HG03520 (cell line): ENCODE data around the gene TMEM232.

Experiments
- ATAC-seq: cut with Tn5 transposase; IDR thresholded peaks from one replicate; pipeline ENCODE4 v1.9.1; 2021; ENCODE audit warnings: mild to moderate bottlenecking, moderate library complexity; ENCODE audit not compliant: unreplicated experiment

Gene TMEM232

GRCh38 chr5:110634475-110634874, 92.0 kb downstream of the TMEM232 start:
- ATAC-seq: no peak

GRCh38 chr5:110631236-110631635, 95.2 kb downstream of the TMEM232 start:
- no peak for ATAC-seq

- ATAC-seq: no peak
These were observed 96.1 kb downstream of the TMEM232 start for GRCh38 chr5:110630350-110630749.

GRCh38 chr5:110625376-110625999, 101.0 kb downstream of the TMEM232 start:
- ATAC-seq: no peak

- ATAC-seq: no peak
These were observed 102.6 kb downstream of the TMEM232 start for GRCh38 chr5:110623874-110624273.

GRCh38 chr5:110618941-110619340, 107.5 kb downstream of the TMEM232 start:
- no peak for ATAC-seq

- no peak for ATAC-seq
These were observed 110.5 kb downstream of the TMEM232 start for GRCh38 chr5:110616009-110616408.

- no peak for ATAC-seq
These were observed 113.7 kb downstream of the TMEM232 start for GRCh38 chr5:110612794-110613247.

- ATAC-seq: no peak
These were observed 114.7 kb downstream of the TMEM232 start for GRCh38 chr5:110611817-110612216.

- ATAC-seq: no peak
These were observed 131.6 kb downstream of the TMEM232 start for GRCh38 chr5:110594866-110595265.

GRCh38 chr5:110590187-110590586, 136.3 kb downstream of the TMEM232 start:
- ATAC-seq: no peak

GRCh38 chr5:110588286-110588980, 138.0 kb downstream of the TMEM232 start:
- no peak for ATAC-seq

- ATAC-seq: no peak
These were observed 145.8 kb downstream of the TMEM232 start for GRCh38 chr5:110580625-110581024.

- ATAC-seq: no peak
These were observed 153.7 kb downstream of the TMEM232 start for GRCh38 chr5:110572729-110573128.

- no peak for ATAC-seq
These were observed 164.3 kb downstream of the TMEM232 start for GRCh38 chr5:110562191-110562590.

- ATAC-seq: no peak
These were observed 165.0 kb downstream of the TMEM232 start for GRCh38 chr5:110561510-110561909.

GRCh38 chr5:110549301-110549700, 177.2 kb downstream of the TMEM232 start:
- no peak for ATAC-seq

GRCh38 chr5:110548171-110548570, 178.3 kb downstream of the TMEM232 start:
- ATAC-seq: no peak

GRCh38 chr5:110547495-110547894, 179.0 kb downstream of the TMEM232 start:
- no peak for ATAC-seq

- ATAC-seq: no peak
These were observed 180.8 kb downstream of the TMEM232 start for GRCh38 chr5:110545716-110546115.

- ATAC-seq: no peak
These were observed 181.9 kb downstream of the TMEM232 start for GRCh38 chr5:110544603-110545002.

- ATAC-seq: no peak
These were observed 183.5 kb downstream of the TMEM232 start for GRCh38 chr5:110542949-110543348.
